Measurements from ENCODE around the gene PTTG1IP.

PTTG1IP gene

GRCh38 chr21:44850905-44851657 is 22.4 kb downstream of the PTTG1IP start:
- H3K27me3 ChIP-seq, result no peaks in the 10 kb centered on the region
- H3K4me3 ChIP-seq, result no peak overlapping the region
- no peak overlapping the region for H3K27ac ChIP-seq
- peak in 1 of 2 donors; percentile 45 for DNase-seq
- peaks cover 64 to 82% (median 78%) of the 10 kb centered on the region in 3 donors for H3K36me3 ChIP-seq
- intact Hi-C loops (cut with DNase I; ENCODE audit: low total_unique reads), result no loop called here
- H3K9me3 ChIP-seq, result no peaks in the 10 kb centered on the region
- H3K4me1 ChIP-seq, result peaks cover 0 to 15% (median 10%) of the 10 kb centered on the region in 4 donors
- TF ChIP-seq CTCF (IDR thresholded peaks at IDR 0.05), result no peak

GRCh38 chr21:44850208-44850800 is 23.2 kb downstream of the PTTG1IP start:
- peaks cover 56 to 74% (median 70%) of the 10 kb centered on the region in 3 donors for H3K36me3 ChIP-seq
- H3K4me3 ChIP-seq, result no peak overlapping the region
- DNase-seq, result peak in 1 of 2 donors; percentile 48
- intact Hi-C loops (cut with DNase I; ENCODE audit: low total_unique reads), result no loop called here
- H3K4me1 ChIP-seq, result peaks cover 0 to 23% (median 17%) of the 10 kb centered on the region in 4 donors
- H3K9me3 ChIP-seq, result no peaks in the 10 kb centered on the region
- peaks cover 0 to 5% of the 10 kb centered on the region in 2 donors for H3K27me3 ChIP-seq
- no peak overlapping the region for H3K27ac ChIP-seq
- no peak for TF ChIP-seq CTCF (IDR thresholded peaks at IDR 0.05)

GRCh38 chr21:44849616-44850130 is 23.8 kb downstream of the PTTG1IP start:
- Histone ChIP-seq H3K27me3 (peaks cover 0 to 5% of the 10 kb centered on the region in 2 donors), H3K9me3 (no peaks in the 10 kb centered on the region), H3K4me1 (peaks cover 0 to 25% (median 18%) of the 10 kb centered on the region in 4 donors), H3K27ac (no peak overlapping the region), H3K36me3 (peaks cover 50 to 68% (median 64%) of the 10 kb centered on the region in 3 donors), H3K4me3 (no peak overlapping the region)
- intact Hi-C loops (cut with DNase I; ENCODE audit: low total_unique reads), result no loop called here
- TF ChIP-seq CTCF (IDR thresholded peaks at IDR 0.05), result no peak
- DNase-seq, result peak in 1 of 2 donors; percentile 23

- peaks cover 0 to 7% of the 10 kb centered on the region in 2 donors for H3K27me3 ChIP-seq
- H3K36me3 ChIP-seq, result peaks cover 43 to 61% (median 57%) of the 10 kb centered on the region in 3 donors
Observed at GRCh38 chr21:44848821-44849521, 24.5 kb downstream of the PTTG1IP start.

More at GRCh38 chr21:44848821-44849521, 24.5 kb downstream of the PTTG1IP start:
- intact Hi-C loops (cut with DNase I; ENCODE audit: low total_unique reads), result no loop called here
- Histone ChIP-seq H3K9me3 (no peaks in the 10 kb centered on the region), H3K27ac (no peak overlapping the region), H3K4me3 (no peak overlapping the region), H3K4me1 (peaks cover 0 to 28% (median 18%) of the 10 kb centered on the region in 4 donors)
- TF ChIP-seq CTCF (IDR thresholded peaks at IDR 0.05), result no peak
- DNase-seq, result peak in 1 of 2 donors; percentile 66

Measured in tibial artery (tissue), 4 donors.